H9 (cell line): ENCODE measurements around the gene S100A4. TPM values are rescaled to one million over a fixed set of nuclear protein-coding genes. Genes with fewer than 3 reads are reported as not detected.
A peak's percentile ranks its signal among the peaks of the same experiment; 100 is the strongest.

Experiments
- DNase-seq: peaks from one replicate; pipeline ENCODE4 v3.0.0-alpha.2; 2017
- H2AFZ ChIP-seq: one replicate; pipeline ENCODE4 v1.6.1; 2013; ENCODE audit warnings: mild to moderate bottlenecking, low read length, control low read depth, moderate library complexity
- H2AK5ac ChIP-seq: 2 replicates; pipeline ENCODE4 v1.6.1; 2013; ENCODE audit warnings: low read length, control low read depth, mixed read lengths; ENCODE audit not compliant: insufficient read length
- H2BK120ac ChIP-seq: one replicate; pipeline ENCODE4 v1.6.1; 2013; ENCODE audit warnings: low read depth, mild to moderate bottlenecking, low read length, control low read depth, inconsistent platforms; ENCODE audit not compliant: poor library complexity, severe bottlenecking
- H2BK12ac ChIP-seq: 2 replicates; pipeline ENCODE4 v1.6.1; 2013; ENCODE audit warnings: low read length, control low read depth, mixed read lengths, low read depth; ENCODE audit not compliant: insufficient read length
- H2BK15ac ChIP-seq: 2 replicates; pipeline ENCODE4 v1.6.1; 2013; ENCODE audit warnings: low read depth, low read length, control low read depth
- H2BK20ac ChIP-seq: one replicate; pipeline ENCODE4 v1.6.1; 2013; ENCODE audit warnings: low read depth, mild to moderate bottlenecking, low read length, control low read depth, inconsistent platforms; ENCODE audit not compliant: poor library complexity, severe bottlenecking
- H2BK5ac ChIP-seq: 2 replicates; pipeline ENCODE4 v1.6.1; 2013; ENCODE audit warnings: low read length, control low read depth, mixed read lengths; ENCODE audit not compliant: insufficient read length
- H3K14ac ChIP-seq: 2 replicates; pipeline ENCODE4 v1.6.1; 2013; ENCODE audit warnings: low read length, control low read depth; ENCODE audit not compliant: insufficient read depth
- H3K18ac ChIP-seq: 2 replicates; pipeline ENCODE4 v1.6.1; 2013; ENCODE audit warnings: low read depth, mild to moderate bottlenecking, mixed read lengths, low read length, control low read depth; ENCODE audit not compliant: insufficient read length
- H3K23ac ChIP-seq: 2 replicates; pipeline ENCODE4 v1.6.1; 2013; ENCODE audit warnings: low read length, control low read depth, mixed read lengths, low read depth; ENCODE audit not compliant: insufficient read length
- H3K23me2 ChIP-seq: 2 replicates; pipeline ENCODE4 v1.6.1; 2013; ENCODE audit warnings: low read depth, mild to moderate bottlenecking, mixed read lengths, low read length, control low read depth; ENCODE audit not compliant: insufficient read length, poor library complexity, severe bottlenecking
- H3K27ac ChIP-seq: 2 replicates; pipeline ENCODE4 v1.5.1; 2013; ENCODE audit warnings: low read length, control low read depth, mixed read lengths, low read depth; ENCODE audit not compliant: insufficient read length
- H3K27me3 ChIP-seq: 2 replicates; pipeline ENCODE4 v1.6.1; 2013; ENCODE audit warnings: low read length, control low read depth, inconsistent platforms; ENCODE audit not compliant: insufficient read depth
- H3K4ac ChIP-seq: 2 replicates; pipeline ENCODE4 v1.6.1; 2013; ENCODE audit warnings: low read depth, mild to moderate bottlenecking, control low read depth, inconsistent platforms, low read length, moderate library complexity
- H3K4me1 ChIP-seq: 2 replicates; pipeline ENCODE4 v1.6.1; 2013; ENCODE audit warnings: low read length, control low read depth, inconsistent platforms; ENCODE audit not compliant: insufficient read depth
- H3K4me2 ChIP-seq: 2 replicates; pipeline ENCODE4 v1.6.1; 2013; ENCODE audit warnings: low read length, control low read depth, mixed read lengths; ENCODE audit not compliant: insufficient read length, insufficient read depth
- H3K56ac ChIP-seq: 2 replicates; pipeline ENCODE4 v1.6.1; 2013; ENCODE audit warnings: low read depth, mild to moderate bottlenecking, mixed read lengths, low read length, control low read depth; ENCODE audit not compliant: insufficient read length
- H3K79me1 ChIP-seq: 2 replicates; pipeline ENCODE4 v1.6.1; 2013; ENCODE audit warnings: low read depth, mild to moderate bottlenecking, moderate library complexity, low read length, control low read depth, inconsistent platforms; ENCODE audit not compliant: insufficient read depth, poor library complexity, severe bottlenecking
- H3K79me2 ChIP-seq: 2 replicates; pipeline ENCODE4 v1.6.1; 2013; ENCODE audit warnings: low read length, control low read depth, inconsistent platforms; ENCODE audit not compliant: insufficient read depth
- H3K9ac ChIP-seq: 2 replicates; pipeline ENCODE4 v1.6.1; 2013; ENCODE audit warnings: low read length, control low read depth, mixed read lengths; ENCODE audit not compliant: insufficient read length; ENCODE audit errors: extremely low read depth
- H3K9me3 ChIP-seq: one replicate; pipeline ENCODE4 v1.6.1; 2013; ENCODE audit warnings: low read depth, low read length, inconsistent platforms; ENCODE audit not compliant: control insufficient read depth
- H3T11ph ChIP-seq: one replicate; pipeline ENCODE4 v1.6.1; 2013; ENCODE audit warnings: mild to moderate bottlenecking, low read length, control low read depth, inconsistent platforms
- H4K20me1 ChIP-seq: one replicate; pipeline ENCODE4 v1.6.1; 2013; ENCODE audit not compliant: control insufficient read depth, insufficient read length, insufficient read depth
- H4K5ac ChIP-seq: 2 replicates; pipeline ENCODE4 v1.6.1; 2013; ENCODE audit warnings: low read depth, mild to moderate bottlenecking, mixed read lengths, low read length, control low read depth; ENCODE audit not compliant: insufficient read length
- H4K8ac ChIP-seq: replicated peaks from 2 replicates; pipeline ENCODE4 v1.6.1; 2013; ENCODE audit warnings: low read length, control low read depth, mixed read lengths, low read depth; ENCODE audit not compliant: insufficient read length
- H4K91ac ChIP-seq: 2 replicates; pipeline ENCODE4 v1.6.1; 2013; ENCODE audit warnings: low read depth, mild to moderate bottlenecking, moderate library complexity, mixed read lengths, low read length, control low read depth; ENCODE audit not compliant: insufficient read length
- H3K27ac Mint-ChIP-seq, 3 experiments: 2 replicates in 2 of 3; 3 replicates in 1 of 3; pipeline ENCODE4 v1.8.0; 2020 to 2021; ENCODE audit warnings: mixed read lengths in 3 of 3, mild to moderate bottlenecking in 1 of 3, moderate library complexity in 1 of 3
- H3K27me3 Mint-ChIP-seq: 2 replicates; pipeline ENCODE4 v1.8.0; 2021; ENCODE audit warnings: low read depth, mild to moderate bottlenecking, moderate library complexity, mixed read lengths
- H3K36me3 Mint-ChIP-seq, 3 experiments: 2 replicates in 2 of 3; 3 replicates in 1 of 3; pipeline ENCODE4 v1.8.0; 2020 to 2021; ENCODE audit warnings: low read depth in 3 of 3, mixed read lengths in 3 of 3; ENCODE audit not compliant: insufficient read depth in 1 of 3
- H3K4me1 Mint-ChIP-seq, 2 experiments: 2 replicates each; pipeline ENCODE4 v1.8.0; 2020; ENCODE audit warnings: mixed read lengths in 2 of 2
- H3K4me3 Mint-ChIP-seq, 2 experiments: 2 replicates in 1 of 2; 3 replicates in 1 of 2; pipeline ENCODE4 v1.8.0; 2020 to 2021; ENCODE audit warnings: mild to moderate bottlenecking in 2 of 2, mixed read lengths in 2 of 2, moderate library complexity in 1 of 2
- H3K9me3 Mint-ChIP-seq, 2 experiments: 2 replicates in 1 of 2; 3 replicates in 1 of 2; pipeline ENCODE4 v1.8.0; 2020; ENCODE audit warnings: mild to moderate bottlenecking in 2 of 2, mixed read lengths in 2 of 2, moderate library complexity in 1 of 2
- CTCF ChIP-seq: fragments of 200-600 bp; sonication (generic); conservative IDR thresholded peaks from 3 replicates; pipeline ENCODE4 v1.8.0; 2021; ENCODE audit warnings: antibody characterized with exemption, mild to moderate bottlenecking
- WGBS: extraction: QIAGEN DNeasy Blood & Tissue Kit; methylation state at CpG from one replicate; pipeline ENCODE4 v1.1.7; 2013; ENCODE audit warnings: missing lambda C conversion rate, low lambda C conversion rate, mixed read lengths; ENCODE audit not compliant: insufficient read length; ENCODE audit errors: extremely low coverage; 5-methylcytosine and 5-hydroxymethylcytosine counted together
- total RNA-seq: library from RNA; stranded (reverse); gene quantifications from 2 replicates; pipeline ENCODE4 v1.2.1, GENCODE V29; 2021

Gene S100A4
- total RNA-seq, 1 experiment from 2014 or later, result 9.0 TPM

GRCh38 chr1:153547560-153548551, 2.2 kb upstream of the S100A4 start:
- H4K5ac ChIP-seq, result no peak overlapping the region
- no peak overlapping the region for H3K4ac ChIP-seq
- no peak overlapping the region; a peak in 1 of 5 replicates for H3K4me3 Mint-ChIP-seq
- no peaks in the 10 kb centered on the region for H3K9me3 ChIP-seq
- no peak overlapping the region for H4K91ac ChIP-seq
- H3K23ac ChIP-seq, result no peak overlapping the region
- H3K14ac ChIP-seq, result no peak overlapping the region
- H3K79me1 ChIP-seq, result no peaks in the 10 kb centered on the region
- TF ChIP-seq CTCF, result no peak
- H3K18ac ChIP-seq, result no peak overlapping the region
- no peaks in the 10 kb centered on the region for H3K23me2 ChIP-seq
- H3K36me3 Mint-ChIP-seq, result no peaks in the 10 kb centered on the region; a peak in 1 of 7 replicates
- H3K79me2 ChIP-seq, result no peaks in the 10 kb centered on the region
- peaks cover 54 to 66% of the 10 kb centered on the region in 2 experiments for H3K4me1 Mint-ChIP-seq
- H3T11ph ChIP-seq, result no peak overlapping the region
- WGBS, result no CpG with 5 or more reads among the region's 19 CpGs
- H4K8ac ChIP-seq, result no peak overlapping the region
- H2AK5ac ChIP-seq, result no peak overlapping the region
- no peak overlapping the region for H2BK12ac ChIP-seq
- peaks cover 6% of the 10 kb centered on the region; the same call in 1 of the 2 replicates for H3K4me1 ChIP-seq
- peak overlapping the region in 1 of 3 experiments; percentile 83; a peak in 1 of 7 replicates for H3K27ac Mint-ChIP-seq
- H2BK15ac ChIP-seq, result no peak overlapping the region
- peaks cover 1% of the 10 kb centered on the region for H3K27me3 Mint-ChIP-seq
- peak; percentile 28 for DNase-seq
- no peak overlapping the region for H2BK20ac ChIP-seq
- no peaks in the 10 kb centered on the region for H4K20me1 ChIP-seq
- no peak overlapping the region for H3K9ac ChIP-seq
- H2BK5ac ChIP-seq, result no peak overlapping the region
- no peak overlapping the region for H3K27ac ChIP-seq
- H2BK120ac ChIP-seq, result no peak overlapping the region
- no peak overlapping the region for H3K4me2 ChIP-seq
- H3K9me3 Mint-ChIP-seq, result no peaks in the 10 kb centered on the region
- no peaks in the 10 kb centered on the region for H3K27me3 ChIP-seq
- no peak overlapping the region for H3K56ac ChIP-seq
- H2AFZ ChIP-seq, result no peak overlapping the region
